ENCODE measurements around the gene TLCD3B. TPM values are rescaled to one million over a fixed set of nuclear protein-coding genes. Genes with fewer than 3 reads are reported as not detected.

The TLCD3B gene
- total RNA-seq = 0.43 TPM in 1 of 2 replicates, not detected in the other

GRCh38 chr16:30030841-30031413 is at the start of gene TLCD3B:
TLCD3B (minus strand) TSS chr16:30031271; CDS start chr16:30030527, 744 bp downstream.

GRCh38 chr16:30075503-30076275 is 44.6 kb upstream of the TLCD3B start, which contains the start of gene PPP4C:
PPP4C (plus strand) TSS chr16:30075994; CDS start chr16:30076378, 384 bp downstream.

GRCh38 chr16:30065102-30065942 is 34.3 kb upstream of the TLCD3B start, which contains the start of gene ALDOA:
ALDOA (plus strand) TSS chr16:30065760; CDS start chr16:30066898, 1,138 bp downstream.

GRCh38 chr16:30022887-30023286 is 8.2 kb downstream of the TLCD3B start, which contains the start of gene C16orf92:
C16orf92 (plus strand) TSS chr16:30023198; CDS start chr16:30023341, 143 bp downstream.

GRCh38 chr16:30010844-30011713 is 20.0 kb downstream of the TLCD3B start, which contains the start of gene DOC2A:
DOC2A (minus strand) TSS chr16:30011027; CDS start chr16:30010222, 805 bp downstream.

GRCh38 chr16:29995911-29996765 is 34.9 kb downstream of the TLCD3B start, which contains the start of gene INO80E:
INO80E (plus strand) TSS chr16:29996241; CDS start chr16:29996311, 70 bp downstream.

GRCh38 chr16:29995324-29995910 is 35.7 kb downstream of the TLCD3B start, which contains the start of gene HIRIP3:
HIRIP3 (minus strand) TSS chr16:29995617; CDS start chr16:29995605, 12 bp downstream.

Other genes starting within 250 kb of the TLCD3B start
- gene KIF22, start 240.5 kb downstream of the TLCD3B start, total RNA-seq = 4.6 and 94.6 TPM in 2 replicates
- gene MAZ, start 224.7 kb downstream of the TLCD3B start, total RNA-seq = 176 and 280 TPM in 2 replicates
- gene PRRT2, start 219.1 kb downstream of the TLCD3B start, total RNA-seq = 0.44 and 3.6 TPM in 2 replicates
- 24.1 and 33.4 TPM in 2 replicates for gene PAGR1, start 215.1 kb downstream of the TLCD3B start, total RNA-seq
- gene MVP, start 210.8 kb downstream of the TLCD3B start, total RNA-seq = 159 and 453 TPM in 2 replicates
- 89.6 and 117 TPM in 2 replicates for gene CDIPT, start 168.0 kb downstream of the TLCD3B start, total RNA-seq
- 7.3 and 17.7 TPM in 2 replicates for gene SEZ6L2, start 131.7 kb downstream of the TLCD3B start, total RNA-seq
- gene ASPHD1, start 130.8 kb downstream of the TLCD3B start, total RNA-seq = 2.3 and 9.2 TPM in 2 replicates
- gene KCTD13, start 105.0 kb downstream of the TLCD3B start, total RNA-seq = 13.1 and 20.5 TPM in 2 replicates
- gene TMEM219, start 69.2 kb downstream of the TLCD3B start, total RNA-seq = 61.1 and 83.6 TPM in 2 replicates
- 47.7 and 86.2 TPM in 2 replicates for gene TAOK2, start 57.4 kb downstream of the TLCD3B start, total RNA-seq
- 6.8 and 12.6 TPM in 2 replicates for gene HIRIP3, start 35.7 kb downstream of the TLCD3B start, total RNA-seq
- gene INO80E, start 35.0 kb downstream of the TLCD3B start, total RNA-seq = 26.7 and 54.7 TPM in 2 replicates
- 0.14 TPM in 1 of 2 replicates, not detected in the other for gene DOC2A, start 20.2 kb downstream of the TLCD3B start, total RNA-seq
- not detected in 2 replicates for gene C16orf92, start 8.1 kb downstream of the TLCD3B start, total RNA-seq
- gene ALDOA, start 34.5 kb upstream of the TLCD3B start, total RNA-seq = 891 and 1,194 TPM in 2 replicates
- 265 and 320 TPM in 2 replicates for gene PPP4C, start 44.7 kb upstream of the TLCD3B start, total RNA-seq
- gene TBX6, start 60.7 kb upstream of the TLCD3B start, total RNA-seq = 0.14 TPM in 1 of 2 replicates, not detected in the other
- 6.3 and 20.6 TPM in 2 replicates for gene YPEL3, start 64.9 kb upstream of the TLCD3B start, total RNA-seq
- gene GDPD3, start 82.3 kb upstream of the TLCD3B start, total RNA-seq = 0.66 and 1.7 TPM in 2 replicates
- gene MAPK3, start 91.9 kb upstream of the TLCD3B start, total RNA-seq = 39.7 and 43.8 TPM in 2 replicates
- gene CORO1A, start 152.3 kb upstream of the TLCD3B start, total RNA-seq = 2.0 and 3.3 TPM in 2 replicates
- 111 and 157 TPM in 2 replicates for gene BOLA2B, start 162.4 kb upstream of the TLCD3B start, total RNA-seq
- 36.4 and 42.2 TPM in 2 replicates for gene SLX1A, start 162.6 kb upstream of the TLCD3B start, total RNA-seq
- gene SULT1A3, start 168.0 kb upstream of the TLCD3B start, total RNA-seq = 2.8 and 4.9 TPM in 2 replicates
- 0.29 and 1.1 TPM in 2 replicates for gene NPIPB13, start 217.2 kb upstream of the TLCD3B start, total RNA-seq